ENCODE measurements around the gene SLC44A3.

The SLC44A3 gene

GRCh38 chr1:94863919-94864318, 43.8 kb downstream of the SLC44A3 start:
- H3K9me3 ChIP-seq (ENCODE audit: control insufficient read depth, insufficient read depth, low read length): no peaks in the 10 kb centered on the region
- no peak overlapping the region for H3K4me3 ChIP-seq (ENCODE audit: low read depth, low read length)
- peaks cover 43% of the 10 kb centered on the region for H3K4me1 ChIP-seq (ENCODE audit: control insufficient read depth, insufficient read depth, low read length)

GRCh38 chr1:94864821-94865220, 44.7 kb downstream of the SLC44A3 start:
- no peak overlapping the region for H3K4me3 ChIP-seq (ENCODE audit: low read depth, low read length)
- no peaks in the 10 kb centered on the region for H3K27me3 ChIP-seq (ENCODE audit: control insufficient read depth, insufficient read depth, low read length)
- no peaks in the 10 kb centered on the region for H3K9me3 ChIP-seq (ENCODE audit: control insufficient read depth, insufficient read depth, low read length)
- H3K4me1 ChIP-seq (ENCODE audit: control insufficient read depth, insufficient read depth, low read length): peaks cover 43% of the 10 kb centered on the region
- H3K9ac ChIP-seq (ENCODE audit: low read depth, low read length): no peak overlapping the region
- no peaks in the 10 kb centered on the region for H3K36me3 ChIP-seq (ENCODE audit: control insufficient read depth, insufficient read depth, low read length)

More at GRCh38 chr1:94863919-94864318, 43.8 kb downstream of the SLC44A3 start:
- no peak overlapping the region for H3K9ac ChIP-seq (ENCODE audit: low read depth, low read length)
- no peaks in the 10 kb centered on the region for H3K27me3 ChIP-seq (ENCODE audit: control insufficient read depth, insufficient read depth, low read length)
- no peaks in the 10 kb centered on the region for H3K36me3 ChIP-seq (ENCODE audit: control insufficient read depth, insufficient read depth, low read length)

DNA sequence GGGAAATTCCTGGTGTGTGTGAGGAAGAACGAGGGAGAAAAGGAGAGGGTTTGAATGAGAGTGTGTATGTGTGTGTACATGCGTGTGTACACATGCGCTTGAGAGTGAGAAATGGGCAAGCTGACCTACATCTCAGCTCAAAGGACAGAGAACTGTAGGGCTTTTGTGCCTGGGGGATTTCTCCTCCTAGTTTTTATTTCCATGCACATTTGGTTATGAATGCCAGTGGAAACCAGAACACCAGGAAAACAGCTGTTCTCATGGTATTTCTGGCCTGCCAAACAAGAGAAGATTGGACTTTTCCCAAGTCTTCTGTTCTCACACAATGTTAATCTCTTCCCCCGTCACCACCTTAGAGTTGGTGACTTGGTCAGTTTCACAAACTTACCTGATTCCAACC, 45.2 kb downstream of the SLC44A3 start:
- H3K4me1 ChIP-seq (ENCODE audit: control insufficient read depth, insufficient read depth, low read length): peaks cover 43% of the 10 kb centered on the region
- H3K36me3 ChIP-seq (ENCODE audit: control insufficient read depth, insufficient read depth, low read length): no peaks in the 10 kb centered on the region
- peak overlapping the region; percentile 17 for H3K9ac ChIP-seq (ENCODE audit: low read depth, low read length)
- no peaks in the 10 kb centered on the region for H3K9me3 ChIP-seq (ENCODE audit: control insufficient read depth, insufficient read depth, low read length)
- no peak overlapping the region for H3K4me3 ChIP-seq (ENCODE audit: low read depth, low read length)
- no peaks in the 10 kb centered on the region for H3K27me3 ChIP-seq (ENCODE audit: control insufficient read depth, insufficient read depth, low read length)

- Histone ChIP-seq H3K9ac (ENCODE audit: low read depth, low read length) (no peak overlapping the region), H3K4me3 (ENCODE audit: low read depth, low read length) (no peak overlapping the region), H3K9me3 (ENCODE audit: control insufficient read depth, insufficient read depth, low read length) (no peaks in the 10 kb centered on the region), H3K27me3 (ENCODE audit: control insufficient read depth, insufficient read depth, low read length) (no peaks in the 10 kb centered on the region), H3K4me1 (ENCODE audit: control insufficient read depth, insufficient read depth, low read length) (peaks cover 45% of the 10 kb centered on the region), H3K36me3 (ENCODE audit: control insufficient read depth, insufficient read depth, low read length) (no peaks in the 10 kb centered on the region)
These were observed 46.1 kb downstream of the SLC44A3 start for GRCh38 chr1:94866164-94866807.

DNA sequence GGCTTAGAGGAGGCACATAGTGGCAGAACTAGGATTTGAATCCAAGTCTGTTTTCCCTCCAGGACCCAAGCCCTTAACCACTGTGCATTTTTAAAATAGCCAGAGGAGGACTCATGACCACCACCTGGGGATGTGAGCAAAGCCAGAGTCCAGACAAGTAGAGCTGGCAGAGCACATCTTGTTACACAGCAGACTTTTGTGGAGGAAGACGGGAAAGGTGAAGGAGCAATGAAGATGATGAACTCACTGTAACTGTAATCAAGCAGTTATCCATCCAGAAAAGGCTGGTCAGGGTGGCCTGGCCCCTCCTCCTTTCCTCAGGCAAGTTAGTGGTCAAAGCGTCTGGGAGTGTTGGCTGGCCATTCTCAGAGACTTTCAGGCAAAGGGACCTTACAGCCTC, 50.9 kb downstream of the SLC44A3 start:
- Histone ChIP-seq H3K4me3 (ENCODE audit: low read depth, low read length) (no peak overlapping the region), H3K4me1 (ENCODE audit: control insufficient read depth, insufficient read depth, low read length) (peaks cover 9% of the 10 kb centered on the region), H3K36me3 (ENCODE audit: control insufficient read depth, insufficient read depth, low read length) (no peaks in the 10 kb centered on the region), H3K9ac (ENCODE audit: low read depth, low read length) (no peak overlapping the region), H3K9me3 (ENCODE audit: control insufficient read depth, insufficient read depth, low read length) (no peaks in the 10 kb centered on the region), H3K27me3 (ENCODE audit: control insufficient read depth, insufficient read depth, low read length) (no peaks in the 10 kb centered on the region)

GRCh38 chr1:94872771-94873495, 52.8 kb downstream of the SLC44A3 start:
- no peak overlapping the region for H3K4me3 ChIP-seq (ENCODE audit: low read depth, low read length)
- H3K27me3 ChIP-seq (ENCODE audit: control insufficient read depth, insufficient read depth, low read length): no peaks in the 10 kb centered on the region
- H3K9ac ChIP-seq (ENCODE audit: low read depth, low read length): no peak overlapping the region
- peaks cover 2% of the 10 kb centered on the region for H3K4me1 ChIP-seq (ENCODE audit: control insufficient read depth, insufficient read depth, low read length)
- no peaks in the 10 kb centered on the region for H3K36me3 ChIP-seq (ENCODE audit: control insufficient read depth, insufficient read depth, low read length)
- no peaks in the 10 kb centered on the region for H3K9me3 ChIP-seq (ENCODE audit: control insufficient read depth, insufficient read depth, low read length)

GRCh38 chr1:94873520-94874351, 53.6 kb downstream of the SLC44A3 start:
- no peak overlapping the region for H3K4me3 ChIP-seq (ENCODE audit: low read depth, low read length)
- no peaks in the 10 kb centered on the region for H3K9me3 ChIP-seq (ENCODE audit: control insufficient read depth, insufficient read depth, low read length)
- peaks cover 2% of the 10 kb centered on the region for H3K4me1 ChIP-seq (ENCODE audit: control insufficient read depth, insufficient read depth, low read length)
- H3K36me3 ChIP-seq (ENCODE audit: control insufficient read depth, insufficient read depth, low read length): no peaks in the 10 kb centered on the region
- no peak overlapping the region for H3K9ac ChIP-seq (ENCODE audit: low read depth, low read length)
- no peaks in the 10 kb centered on the region for H3K27me3 ChIP-seq (ENCODE audit: control insufficient read depth, insufficient read depth, low read length)

- H3K27me3 ChIP-seq (ENCODE audit: control insufficient read depth, insufficient read depth, low read length): no peaks in the 10 kb centered on the region
These were observed 54.3 kb downstream of the SLC44A3 start for GRCh38 chr1:94874423-94874822.

GRCh38 chr1:94875794-94876193, 55.6 kb downstream of the SLC44A3 start:
- no peaks in the 10 kb centered on the region for H3K27me3 ChIP-seq (ENCODE audit: control insufficient read depth, insufficient read depth, low read length)
- peaks cover 2% of the 10 kb centered on the region for H3K4me1 ChIP-seq (ENCODE audit: control insufficient read depth, insufficient read depth, low read length)
- H3K4me3 ChIP-seq (ENCODE audit: low read depth, low read length): no peak overlapping the region
- H3K9ac ChIP-seq (ENCODE audit: low read depth, low read length): no peak overlapping the region
- no peaks in the 10 kb centered on the region for H3K36me3 ChIP-seq (ENCODE audit: control insufficient read depth, insufficient read depth, low read length)
- no peaks in the 10 kb centered on the region for H3K9me3 ChIP-seq (ENCODE audit: control insufficient read depth, insufficient read depth, low read length)

More at GRCh38 chr1:94874423-94874822, 54.3 kb downstream of the SLC44A3 start:
- Histone ChIP-seq H3K9me3 (ENCODE audit: control insufficient read depth, insufficient read depth, low read length) (no peaks in the 10 kb centered on the region), H3K4me3 (ENCODE audit: low read depth, low read length) (no peak overlapping the region), H3K36me3 (ENCODE audit: control insufficient read depth, insufficient read depth, low read length) (no peaks in the 10 kb centered on the region), H3K4me1 (ENCODE audit: control insufficient read depth, insufficient read depth, low read length) (peaks cover 2% of the 10 kb centered on the region), H3K9ac (ENCODE audit: low read depth, low read length) (no peak overlapping the region)

DNA sequence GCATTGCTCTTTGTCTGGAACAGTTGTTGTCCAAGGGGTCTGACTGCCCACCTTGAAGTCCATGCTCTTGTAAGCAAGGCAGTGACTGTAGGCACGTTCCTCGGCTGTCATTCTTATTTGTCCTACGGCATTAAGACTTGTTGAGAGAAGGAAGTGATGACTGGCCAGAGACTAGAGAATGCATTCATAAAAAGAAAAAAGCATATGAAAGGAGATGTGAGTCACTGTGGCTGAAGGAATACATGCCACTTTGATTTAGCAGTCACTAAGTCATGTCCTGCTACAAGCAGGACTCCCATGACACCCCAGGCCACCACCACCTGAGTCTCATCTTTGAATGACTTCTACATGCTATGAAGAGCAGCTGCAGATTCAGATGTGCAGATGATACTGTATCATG, 56.2 kb downstream of the SLC44A3 start:
- no peak overlapping the region for H3K9ac ChIP-seq (ENCODE audit: low read depth, low read length)
- H3K9me3 ChIP-seq (ENCODE audit: control insufficient read depth, insufficient read depth, low read length): no peaks in the 10 kb centered on the region
- no peaks in the 10 kb centered on the region for H3K4me1 ChIP-seq (ENCODE audit: control insufficient read depth, insufficient read depth, low read length)
- H3K27me3 ChIP-seq (ENCODE audit: control insufficient read depth, insufficient read depth, low read length): no peaks in the 10 kb centered on the region
- H3K4me3 ChIP-seq (ENCODE audit: low read depth, low read length): no peak overlapping the region
- no peaks in the 10 kb centered on the region for H3K36me3 ChIP-seq (ENCODE audit: control insufficient read depth, insufficient read depth, low read length)

- Histone ChIP-seq H3K9me3 (ENCODE audit: control insufficient read depth, insufficient read depth, low read length) (no peaks in the 10 kb centered on the region), H3K4me1 (ENCODE audit: control insufficient read depth, insufficient read depth, low read length) (no peaks in the 10 kb centered on the region), H3K36me3 (ENCODE audit: control insufficient read depth, insufficient read depth, low read length) (no peaks in the 10 kb centered on the region), H3K9ac (ENCODE audit: low read depth, low read length) (no peak overlapping the region), H3K27me3 (ENCODE audit: control insufficient read depth, insufficient read depth, low read length) (no peaks in the 10 kb centered on the region), H3K4me3 (ENCODE audit: low read depth, low read length) (no peak overlapping the region)
These were observed 58.2 kb downstream of the SLC44A3 start for GRCh38 chr1:94878329-94878728.
